Bronchial epithelial cell (primary cell): Measurements from ENCODE around the gene SENP7. TPM values are rescaled to one million over a fixed set of nuclear protein-coding genes. Genes with fewer than 3 reads are reported as not detected.

Experiments
- DNase-seq: peaks from one replicate; pipeline ENCODE4 v3.0.0-alpha.2; 2010; ENCODE audit warnings: low read depth
- FAIRE-seq: peaks from 2 replicates; lab custom pipeline; 2011; peaks lifted over from hg19 to GRCh38; lab: Jason Lieb, UNC
- H3K27me3 ChIP-seq: 2 replicates; pipeline ENCODE4 v1.5.1; 2011; ENCODE audit warnings: low read length; ENCODE audit not compliant: control insufficient read depth, insufficient read depth
- H3K36me3 ChIP-seq: 2 replicates; pipeline ENCODE4 v1.5.1; 2011; ENCODE audit warnings: low read length; ENCODE audit not compliant: control insufficient read depth, insufficient read depth
- H3K4me3 ChIP-seq: 2 replicates; pipeline ENCODE4 v1.5.1; 2011; ENCODE audit warnings: mild to moderate bottlenecking, low read depth, low read length, control low read depth
- total RNA-seq: library from RNA; depleted of rRNA; stranded (reverse); fragments of >200 nt; gene quantifications from 2 replicates; pipeline ENCODE4 v1.2.1, GENCODE V29; 2014
- TF ChIP-seq, protein P1 (sequence below): IDR thresholded peaks from 2 replicates; pipeline ENCODE4 v1.5.1; 2011; ENCODE audit warnings: mild to moderate bottlenecking, moderate library complexity, low read length, control low read depth, inconsistent platforms; ENCODE audit not compliant: insufficient read depth, severe bottlenecking

The SENP7 gene
- total RNA-seq, 1 donor from 2014 or later, result 5.8 TPM

DNA sequence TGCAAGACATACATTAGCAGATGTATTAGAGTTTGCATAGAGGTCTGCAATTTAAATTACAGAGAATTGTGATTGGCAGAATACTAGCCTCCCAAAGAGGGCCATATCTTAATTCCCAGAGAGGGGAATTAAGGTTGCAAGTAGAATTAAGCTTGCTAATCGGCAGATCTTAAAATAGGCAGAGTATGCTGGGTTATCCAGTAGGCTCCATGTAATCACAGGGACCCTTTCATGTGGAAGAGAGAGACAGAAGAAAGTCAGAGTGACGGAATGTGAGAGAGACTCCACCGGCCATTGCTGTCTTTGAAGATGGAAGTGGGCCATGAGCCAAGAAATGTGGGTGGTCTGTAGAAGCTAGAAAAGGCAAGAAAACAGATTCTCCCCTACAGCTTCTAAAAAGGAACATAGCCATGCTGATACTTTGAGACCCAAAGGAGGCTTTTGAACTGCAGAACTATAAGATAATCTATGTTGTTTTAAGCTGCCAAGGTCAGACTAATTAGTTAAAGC, 231.4 kb downstream of the SENP7 start:
- Histone ChIP-seq H3K27me3 (no peaks in the 10 kb centered on the region), H3K36me3 (no peaks in the 10 kb centered on the region), H3K4me3 (no peak overlapping the region)
- TF ChIP-seq, protein P1, sequence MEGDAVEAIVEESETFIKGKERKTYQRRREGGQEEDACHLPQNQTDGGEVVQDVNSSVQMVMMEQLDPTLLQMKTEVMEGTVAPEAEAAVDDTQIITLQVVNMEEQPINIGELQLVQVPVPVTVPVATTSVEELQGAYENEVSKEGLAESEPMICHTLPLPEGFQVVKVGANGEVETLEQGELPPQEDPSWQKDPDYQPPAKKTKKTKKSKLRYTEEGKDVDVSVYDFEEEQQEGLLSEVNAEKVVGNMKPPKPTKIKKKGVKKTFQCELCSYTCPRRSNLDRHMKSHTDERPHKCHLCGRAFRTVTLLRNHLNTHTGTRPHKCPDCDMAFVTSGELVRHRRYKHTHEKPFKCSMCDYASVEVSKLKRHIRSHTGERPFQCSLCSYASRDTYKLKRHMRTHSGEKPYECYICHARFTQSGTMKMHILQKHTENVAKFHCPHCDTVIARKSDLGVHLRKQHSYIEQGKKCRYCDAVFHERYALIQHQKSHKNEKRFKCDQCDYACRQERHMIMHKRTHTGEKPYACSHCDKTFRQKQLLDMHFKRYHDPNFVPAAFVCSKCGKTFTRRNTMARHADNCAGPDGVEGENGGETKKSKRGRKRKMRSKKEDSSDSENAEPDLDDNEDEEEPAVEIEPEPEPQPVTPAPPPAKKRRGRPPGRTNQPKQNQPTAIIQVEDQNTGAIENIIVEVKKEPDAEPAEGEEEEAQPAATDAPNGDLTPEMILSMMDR, result no peak
- no peak for DNase-seq
- no peak for FAIRE-seq

DNA sequence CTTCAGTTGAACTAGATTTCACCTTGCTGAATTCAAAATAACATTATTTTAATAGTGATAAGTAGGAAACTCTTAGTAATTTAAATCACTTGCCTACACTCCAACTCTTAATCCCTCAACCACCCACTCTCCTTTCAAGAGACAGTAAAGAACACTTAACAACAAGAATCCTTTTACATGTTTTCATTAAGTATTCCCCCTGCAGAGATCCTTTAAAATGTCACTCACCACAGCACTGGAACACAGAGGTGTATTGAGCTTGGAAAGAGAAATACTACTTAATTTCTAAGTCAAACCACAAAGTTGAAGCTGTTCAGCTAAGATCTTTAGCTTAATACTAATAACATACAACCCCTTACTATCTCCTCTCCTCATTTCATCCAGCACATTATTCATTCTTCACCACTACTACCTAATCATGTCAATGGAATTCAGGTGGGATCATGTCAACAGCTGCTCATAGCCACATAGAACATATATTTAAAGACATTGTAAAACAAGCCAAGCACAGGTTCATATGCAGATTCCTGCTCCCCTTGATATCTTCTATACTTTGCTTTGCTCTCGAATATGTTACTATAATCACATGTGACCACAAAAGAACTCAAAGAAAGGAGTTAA, 233.1 kb downstream of the SENP7 start:
- FAIRE-seq (no peak), DNase-seq (peak; percentile 73)
- no peaks in the 10 kb centered on the region for H3K36me3 ChIP-seq
- TF ChIP-seq, protein P1, result no peak
- no peak overlapping the region for H3K4me3 ChIP-seq
- H3K27me3 ChIP-seq, result no peaks in the 10 kb centered on the region

DNA sequence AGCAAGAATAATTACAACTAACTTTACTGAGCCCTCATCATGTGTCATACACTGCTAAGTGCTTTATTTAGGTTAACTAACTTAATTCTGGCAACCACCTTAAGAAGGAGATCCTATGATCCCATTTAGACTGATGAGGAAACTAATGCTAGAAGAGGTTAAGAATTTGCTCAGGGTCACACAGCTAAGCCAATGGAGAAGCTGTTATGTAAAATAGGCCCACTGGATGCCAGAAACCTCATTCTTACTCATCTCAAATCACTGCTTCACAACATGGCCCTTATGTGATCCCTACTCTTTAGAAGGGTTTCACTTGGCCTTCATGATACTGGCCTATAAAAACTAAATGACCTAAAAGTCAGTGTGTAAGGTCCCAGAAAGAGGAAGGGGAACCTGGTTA, 233.8 kb downstream of the SENP7 start:
- no peaks in the 10 kb centered on the region for H3K36me3 ChIP-seq
- no peak overlapping the region for H3K4me3 ChIP-seq
- TF ChIP-seq, protein P1, result no peak
- DNase-seq (peak; percentile 77), FAIRE-seq (no peak)
- H3K27me3 ChIP-seq, result no peaks in the 10 kb centered on the region

DNA sequence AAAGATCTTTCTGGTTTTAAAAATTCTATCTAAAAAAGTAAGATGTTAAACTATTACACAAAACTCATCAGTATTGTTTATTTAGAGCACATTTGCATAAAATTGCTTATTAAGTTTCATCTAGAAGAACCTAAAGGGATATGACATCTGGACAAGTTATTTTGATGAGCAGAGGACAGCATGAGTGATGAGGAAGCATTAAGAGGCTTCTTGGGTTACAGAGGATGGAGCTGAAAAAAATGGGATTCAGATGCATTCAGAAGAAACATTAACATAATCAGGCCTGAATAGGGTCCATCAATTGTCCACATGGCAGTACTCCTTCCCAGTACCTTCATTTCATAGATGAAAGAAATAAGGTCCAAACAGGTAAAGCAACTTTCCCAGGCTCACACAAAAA, 234.3 kb downstream of the SENP7 start:
- Histone ChIP-seq H3K27me3 (no peaks in the 10 kb centered on the region), H3K4me3 (no peak overlapping the region), H3K36me3 (no peaks in the 10 kb centered on the region)
- TF ChIP-seq, protein P1, result no peak
- FAIRE-seq, result no peak
- DNase-seq, result no peak

Other genes starting within 250 kb of the SENP7 start
- gene IMPG2, start 192.6 kb downstream of the SENP7 start, total RNA-seq, result under 0.01 and 0.13 TPM in 2 replicates
- 23.2 and 25.0 TPM in 2 replicates for gene TRMT10C, start 48.7 kb upstream of the SENP7 start, total RNA-seq
- gene PCNP, start 61.0 kb upstream of the SENP7 start, total RNA-seq, result 167 and 178 TPM in 2 replicates
- gene ZBTB11, start 163.9 kb upstream of the SENP7 start, total RNA-seq, result 30.3 and 34.2 TPM in 2 replicates
- 1,828 and 1,902 TPM in 2 replicates for gene RPL24, start 173.5 kb upstream of the SENP7 start, total RNA-seq
- gene CEP97, start 211.4 kb upstream of the SENP7 start, total RNA-seq, result 12.0 and 13.4 TPM in 2 replicates